NT2/D1 (cell line): ENCODE measurements around the gene LIX1.
"Not testable (repeated sequence)": the region's sequence is repeated elsewhere in the genome, so short reads cannot be mapped to it uniquely, and the experiment has no call there.

ENCODE experiments used
- DNase-seq: peaks from one replicate; pipeline ENCODE4 v3.0.0-alpha.2; 2011; ENCODE audit warnings: low read depth, low spot score
- H3K27me3 ChIP-seq: 2 replicates; pipeline ENCODE4 v1.6.0; 2011; ENCODE audit warnings: mild to moderate bottlenecking; ENCODE audit not compliant: insufficient read length, insufficient read depth
- H3K36me3 ChIP-seq: 2 replicates; pipeline ENCODE4 v1.6.1; 2011; ENCODE audit warnings: mild to moderate bottlenecking, low read length, mixed read lengths; ENCODE audit not compliant: insufficient read depth, insufficient read length
- H3K4me1 ChIP-seq: 2 replicates; pipeline ENCODE4 v1.5.1; 2011; ENCODE audit not compliant: insufficient read depth, insufficient read length
- H3K4me3 ChIP-seq: 2 replicates; pipeline ENCODE4 v1.5.1; 2011; ENCODE audit warnings: low read depth; ENCODE audit not compliant: insufficient read length
- H3K9ac ChIP-seq: 2 replicates; pipeline ENCODE4 v1.6.0; 2011; ENCODE audit warnings: low read depth; ENCODE audit not compliant: insufficient read length
- H3K9me3 ChIP-seq: 2 replicates; pipeline ENCODE4 v1.5.1; 2011; ENCODE audit warnings: mild to moderate bottlenecking, low read length; ENCODE audit not compliant: insufficient read depth
- SUZ12 ChIP-seq: IDR thresholded peaks from 2 replicates; pipeline ENCODE4 v1.6.1; 2011; ENCODE audit not compliant: insufficient read length, insufficient read depth; ENCODE audit errors: extremely low read depth
- YY1 ChIP-seq: IDR thresholded peaks from 2 replicates; pipeline ENCODE4 v1.6.1; 2011; ENCODE audit not compliant: insufficient read length, insufficient read depth
- ZNF274 ChIP-seq: IDR thresholded peaks from 2 replicates; pipeline ENCODE4 v1.6.1; 2011; ENCODE audit warnings: mild to moderate bottlenecking, low read depth, low read length

The LIX1 gene

DNA sequence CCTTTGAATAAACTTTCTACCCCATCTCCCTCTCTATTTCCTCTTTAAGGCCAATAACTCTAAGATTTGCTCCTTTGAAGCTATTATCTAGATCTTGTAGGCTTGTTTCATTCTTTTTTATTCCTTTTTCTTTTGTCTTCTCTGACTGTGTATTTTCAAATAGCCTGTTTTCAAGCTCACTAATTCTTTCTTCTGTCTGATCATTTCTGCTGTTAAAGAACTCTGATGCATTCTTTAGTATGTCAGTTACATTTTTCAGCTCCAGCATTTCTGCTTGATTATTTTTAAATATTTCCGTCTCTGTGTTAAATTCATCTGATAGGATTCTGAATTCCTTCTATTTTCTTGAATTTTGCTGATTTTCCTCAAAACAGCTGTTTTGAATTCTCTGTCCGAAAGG lies 15.3 kb upstream of the LIX1 start:
- Histone ChIP-seq H3K9ac (no peak overlapping the region), H3K36me3 (peaks cover 23% of the 10 kb centered on the region), H3K27me3 (no peaks in the 10 kb centered on the region), H3K9me3 (peaks cover 11% of the 10 kb centered on the region; the same call in 1 of the 2 replicates), H3K4me3 (no peak overlapping the region), H3K4me1 (no peaks in the 10 kb centered on the region)
- no peak for DNase-seq
- no peak for TF ChIP-seq YY1
- no peak for TF ChIP-seq SUZ12

DNA sequence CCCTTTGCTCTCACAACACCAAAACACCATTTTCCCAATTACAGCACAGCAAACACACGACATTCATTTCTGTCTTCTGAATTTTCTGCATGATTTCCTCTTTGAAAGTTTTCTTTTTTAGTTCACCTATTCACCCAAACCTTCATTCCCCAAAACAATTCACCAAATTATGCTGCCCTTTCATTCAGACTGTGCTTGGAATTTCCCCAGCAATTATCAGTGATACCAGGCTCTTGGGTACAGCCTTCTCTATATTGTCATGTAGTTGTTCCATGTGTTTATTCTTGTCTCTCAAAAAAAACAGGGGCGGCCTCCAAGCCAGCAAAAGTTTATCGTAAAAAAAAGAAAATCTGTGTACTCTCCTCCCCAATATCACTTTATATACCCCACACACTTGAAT lies 9.0 kb upstream of the LIX1 start:
- TF ChIP-seq SUZ12: no peak
- no peak for TF ChIP-seq ZNF274
- no peak for TF ChIP-seq YY1
- no peak for DNase-seq

DNA sequence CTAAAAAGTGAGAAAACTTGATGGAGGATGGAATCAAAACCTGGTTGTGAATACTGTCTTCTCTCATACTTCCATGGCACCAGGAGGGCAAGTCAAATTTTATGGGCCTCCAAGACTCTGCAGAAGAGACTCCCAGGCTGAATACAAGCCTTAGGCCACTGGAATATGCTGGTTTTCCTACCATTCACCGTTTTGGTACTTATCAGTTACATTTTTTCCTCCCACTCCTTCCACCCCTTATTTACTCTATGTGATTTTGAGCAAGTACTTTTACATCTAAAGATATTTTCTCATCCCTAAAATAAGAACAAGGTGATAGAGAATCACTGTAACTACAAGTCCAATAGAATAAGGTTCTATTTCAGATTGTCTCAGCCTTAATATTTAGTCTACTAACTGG lies 8.0 kb upstream of the LIX1 start:
- no peak for DNase-seq
- TF ChIP-seq SUZ12: no peak
- no peak for TF ChIP-seq YY1
- TF ChIP-seq ZNF274: no peak
- Histone ChIP-seq H3K4me1 (no peaks in the 10 kb centered on the region), H3K9ac (no peak overlapping the region), H3K36me3 (no peaks in the 10 kb centered on the region), H3K4me3 (no peak overlapping the region), H3K27me3 (no peaks in the 10 kb centered on the region), H3K9me3 (no peaks in the 10 kb centered on the region)

More for the DNA sequence above, 9.0 kb upstream of the LIX1 start:
- Histone ChIP-seq H3K9me3 (no peaks in the 10 kb centered on the region), H3K4me3 (no peak overlapping the region), H3K4me1 (no peaks in the 10 kb centered on the region), H3K9ac (no peak overlapping the region), H3K27me3 (no peaks in the 10 kb centered on the region), H3K36me3 (no peaks in the 10 kb centered on the region)

DNA sequence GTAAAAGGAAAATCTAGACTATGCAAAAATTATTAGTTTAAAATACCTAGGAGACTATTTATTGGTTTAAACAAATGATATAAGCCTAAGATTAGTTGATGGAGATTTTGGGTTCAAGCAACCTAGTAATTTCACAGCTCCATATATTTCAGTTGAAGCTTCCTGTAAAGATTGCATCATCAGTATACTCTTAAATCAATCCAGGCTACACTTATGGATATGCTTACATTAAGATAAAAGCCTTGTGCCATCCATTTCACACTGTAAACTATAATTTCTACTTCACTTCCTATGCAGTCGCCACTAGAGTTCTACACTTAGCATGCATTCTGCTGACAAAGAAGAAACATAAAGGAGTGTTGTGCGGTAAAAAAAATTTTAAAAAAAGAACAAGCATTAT lies 7.3 kb upstream of the LIX1 start:
- H3K36me3 ChIP-seq: no peaks in the 10 kb centered on the region
- H3K27me3 ChIP-seq: no peaks in the 10 kb centered on the region
- no peak for TF ChIP-seq ZNF274
- no peak for TF ChIP-seq SUZ12
- TF ChIP-seq YY1: no peak
- H3K9ac ChIP-seq: no peak overlapping the region
- no peaks in the 10 kb centered on the region for H3K9me3 ChIP-seq
- no peak overlapping the region for H3K4me3 ChIP-seq
- no peaks in the 10 kb centered on the region for H3K4me1 ChIP-seq
- no peak for DNase-seq

DNA sequence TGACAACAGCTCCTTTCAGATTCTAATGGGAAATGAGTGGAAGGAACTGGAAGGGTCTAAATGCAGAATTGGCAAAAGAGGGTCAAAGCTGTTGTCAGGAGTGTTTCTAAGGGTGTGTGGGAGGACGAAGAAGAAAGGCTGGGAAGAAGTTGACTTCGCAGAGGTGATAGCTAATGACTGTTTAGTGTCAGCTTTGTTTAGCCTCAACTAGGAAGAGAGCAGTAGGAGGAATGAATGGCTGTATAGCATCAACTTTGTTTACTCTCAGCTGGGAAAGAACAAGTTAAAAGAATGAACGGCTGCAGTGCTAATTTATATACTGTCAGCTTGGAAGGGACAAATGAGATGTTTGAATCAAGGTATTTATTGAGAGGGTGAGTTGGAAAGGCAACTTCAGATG lies 5.9 kb upstream of the LIX1 start:
- Histone ChIP-seq H3K27me3 (no peaks in the 10 kb centered on the region), H3K4me1 (no peaks in the 10 kb centered on the region), H3K9ac (no peak overlapping the region), H3K9me3 (no peaks in the 10 kb centered on the region), H3K36me3 (no peaks in the 10 kb centered on the region), H3K4me3 (no peak overlapping the region)
- TF ChIP-seq YY1 (no peak), SUZ12 (no peak), ZNF274 (no peak)
- DNase-seq: no peak

DNA sequence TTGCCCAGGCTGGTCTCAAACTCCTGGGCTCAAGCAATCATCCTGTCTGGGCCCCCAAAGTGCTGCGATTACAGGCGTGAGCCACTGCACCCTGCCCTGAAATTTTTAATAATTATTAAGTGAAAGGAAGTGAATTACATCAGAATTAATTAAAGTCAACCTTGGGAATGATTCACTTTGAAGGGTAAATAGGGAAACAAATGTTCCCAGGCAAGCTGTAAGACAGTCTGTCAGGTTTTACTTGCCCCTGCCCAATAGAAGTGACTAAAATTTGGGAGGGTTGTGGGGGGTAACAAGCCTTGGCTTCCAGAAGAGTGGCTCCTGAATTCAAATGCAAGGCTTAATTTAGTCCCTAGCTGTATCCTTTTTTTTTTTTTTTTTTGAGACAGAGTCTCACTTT lies 1.3 kb upstream of the LIX1 start:
- no peak for DNase-seq
- Histone ChIP-seq H3K9ac (no peak overlapping the region), H3K4me3 (no peak overlapping the region), H3K36me3 (no peaks in the 10 kb centered on the region), H3K27me3 (no peaks in the 10 kb centered on the region), H3K9me3 (no peaks in the 10 kb centered on the region), H3K4me1 (no peaks in the 10 kb centered on the region)
- TF ChIP-seq YY1 (no peak), ZNF274 (no peak), SUZ12 (no peak)

DNA sequence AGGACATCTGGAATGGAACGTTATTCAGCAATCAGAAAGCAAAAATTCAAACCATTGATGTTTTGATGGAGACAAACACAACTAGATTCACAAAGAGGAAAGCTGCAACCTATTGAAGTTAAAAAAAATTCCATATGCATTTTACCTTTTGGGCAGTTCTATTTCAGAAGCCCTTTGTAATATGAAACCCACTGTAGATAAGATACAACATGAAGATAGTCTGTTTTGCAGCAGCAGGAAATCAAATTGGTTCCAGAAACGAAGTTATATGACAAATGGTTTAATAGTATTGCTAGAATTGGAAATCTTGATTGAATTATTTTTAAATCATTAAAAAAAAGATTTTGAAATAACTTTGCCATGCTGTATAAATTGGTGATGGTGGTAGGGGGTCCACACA lies 872 bp downstream of the LIX1 start:
- no peak for DNase-seq
- Histone ChIP-seq H3K4me3 (no peak overlapping the region), H3K36me3 (no peaks in the 10 kb centered on the region), H3K9me3 (no peaks in the 10 kb centered on the region), H3K9ac (no peak overlapping the region), H3K27me3 (no peaks in the 10 kb centered on the region), H3K4me1 (no peaks in the 10 kb centered on the region)
- TF ChIP-seq SUZ12: no peak
- no peak for TF ChIP-seq YY1
- TF ChIP-seq ZNF274: no peak

DNA sequence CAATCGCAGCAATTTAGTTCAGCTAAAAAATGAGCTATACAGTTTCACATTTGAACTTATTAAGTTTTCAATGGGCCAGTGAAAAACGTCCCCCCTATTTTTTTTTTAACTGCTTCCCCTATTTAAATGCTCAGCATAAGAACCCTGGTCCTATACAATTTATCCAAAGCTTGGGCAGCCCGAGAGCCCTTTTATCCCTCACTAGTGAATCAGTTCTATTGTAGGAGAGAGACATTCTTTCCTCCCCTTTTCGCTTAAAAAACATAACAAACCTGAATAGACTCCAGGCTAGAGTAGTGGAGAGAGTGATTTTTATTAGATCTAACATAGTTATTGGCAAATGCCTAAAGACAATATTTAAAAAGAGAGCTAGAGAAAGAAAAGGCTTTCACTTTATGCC lies 1.4 kb downstream of the LIX1 start:
- Histone ChIP-seq H3K36me3 (no peaks in the 10 kb centered on the region), H3K9ac (no peak overlapping the region), H3K4me3 (no peak overlapping the region), H3K27me3 (no peaks in the 10 kb centered on the region), H3K4me1 (peaks cover 1% of the 10 kb centered on the region), H3K9me3 (no peaks in the 10 kb centered on the region)
- no peak for TF ChIP-seq SUZ12
- no peak for TF ChIP-seq YY1
- TF ChIP-seq ZNF274: no peak
- no peak for DNase-seq

DNA sequence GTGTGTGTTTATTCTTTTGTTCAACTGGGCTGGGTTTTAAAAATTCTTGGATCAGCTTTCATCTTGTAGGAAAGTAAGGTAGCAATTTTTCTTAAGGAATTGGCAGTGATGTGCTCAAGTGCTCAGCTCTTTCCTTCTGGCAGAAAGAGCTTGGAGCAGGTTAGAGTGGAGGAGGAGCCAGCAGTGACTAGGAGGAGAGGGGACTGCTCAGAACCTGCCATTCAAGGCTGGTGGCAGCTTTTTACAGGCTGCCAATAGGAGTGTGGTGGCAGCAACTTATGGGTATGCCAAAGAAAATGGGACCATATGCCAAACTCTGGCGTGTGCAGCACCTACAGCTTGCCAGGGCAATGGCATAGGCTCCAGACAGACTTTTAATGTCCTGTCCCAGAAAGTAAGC lies 2.2 kb downstream of the LIX1 start:
- not testable (repeated sequence) for H3K4me3 ChIP-seq, DNase-seq, H3K36me3 ChIP-seq, H3K9ac ChIP-seq, H3K27me3 ChIP-seq, H3K4me1 ChIP-seq, H3K9me3 ChIP-seq
